HCT116 (cell line): ENCODE data around the gene AMZ1. TPM values are rescaled to one million over a fixed set of nuclear protein-coding genes. Genes with fewer than 3 reads are reported as not detected.

Experiments
- ATAC-seq: fragments of 200-7000 bp; cut with Tn5 transposase; 2 replicates; pipeline ENCODE4 v1.9.1; 2020; ENCODE audit warnings: mild to moderate bottlenecking, moderate library complexity
- BruUV-seq: library from RNA; stranded (reverse); fragments of 400-500 nt; replicated peaks from 2 replicates; lab custom pipeline; 2021; lab: Mats Ljungman, UMichigan
- CTCF ChIA-PET: fragments of 300-600 bp; sonication (Branson Sonifier 250); formaldehyde crosslinking; loops from one replicate; lab custom pipeline; 2021; ENCODE audit warnings: antibody characterized with exemption; lab: Charles Lee
- POLR2A ChIA-PET: fragments of 300-600, 350-600 bp; sonication (Branson Sonifier 250); formaldehyde crosslinking; loops from one replicate; lab custom pipeline; 2021; ENCODE audit warnings: antibody characterized with exemption; lab: Charles Lee
- RAD21 ChIA-PET, 2 experiments: fragments of 300-600 bp; sonication (Branson Sonifier 250); formaldehyde crosslinking; loops; one replicate each; lab custom pipeline; 2023; ENCODE audit warnings: low total read pairs in 2 of 2; ENCODE audit not compliant: uncharacterized antibody in 2 of 2, unreplicated experiment in 2 of 2, low non-redundant PET in 1 of 2; lab: Charles Lee
- DNase-seq: peaks from one replicate; pipeline ENCODE4 v3.0.0-alpha.2; 2010; ENCODE audit warnings: low read depth, low spot score
- H2AFZ ChIP-seq: fragments of 200-600 bp; shearing (Covaris generic), sonication (generic); 2 replicates; pipeline ENCODE4 v1.6.1; 2017; ENCODE audit warnings: low read depth, mixed run types, mixed read lengths, antibody characterized with exemption, low read length; ENCODE audit not compliant: poor library complexity, severe bottlenecking
- H3K27ac ChIP-seq: 2 replicates; pipeline ENCODE4 v1.5.1; 2012; ENCODE audit warnings: low read depth, low read length
- H3K27me3 ChIP-seq: fragments of 200-600 bp; sonication (generic); 2 replicates; pipeline ENCODE4 v1.6.1; 2016; ENCODE audit warnings: mixed run types, low read length, mixed read lengths; ENCODE audit not compliant: insufficient read depth
- H3K36me3 ChIP-seq, 2 experiments: fragments of 200-500 bp in 1 of 2; fragments of 200-600 bp in 1 of 2; sonication (Bioruptor generic) in 1 of 2; sonication (generic) in 1 of 2; 2 replicates each; pipeline versions ENCODE4 v1.5.1 to v1.6.1; 2014 to 2016; ENCODE audit warnings: low read length in 2 of 2, inconsistent platforms in 1 of 2, mixed read lengths in 1 of 2, mixed run types in 1 of 2; ENCODE audit not compliant: insufficient read depth in 2 of 2, control insufficient read depth in 1 of 2
- H3K4me1 ChIP-seq, 2 experiments: fragments of 200-600 bp in 1 of 2; sonication (generic) in 1 of 2; 2 replicates each; pipeline versions ENCODE4 v1.5.1 to v1.6.1; 2012 to 2017; ENCODE audit warnings: low read length in 2 of 2, inconsistent platforms in 1 of 2, mild to moderate bottlenecking in 1 of 2, mixed read lengths in 1 of 2, mixed run types in 1 of 2, moderate library complexity in 1 of 2; ENCODE audit not compliant: insufficient read depth in 2 of 2, control insufficient read depth in 1 of 2
- H3K4me2 ChIP-seq: fragments of 200-600 bp; sonication (generic); 2 replicates; pipeline ENCODE4 v1.6.1; 2017; ENCODE audit warnings: mixed run types, low read length, mixed read lengths
- H3K4me3 ChIP-seq, 2 experiments: fragments of 200-600 bp in 1 of 2; sonication (generic) in 1 of 2; replicated peaks in 1 of 2; 2 replicates each; pipeline ENCODE4 v1.5.1; 2011 to 2016; ENCODE audit warnings: low read length in 2 of 2, control low read depth in 1 of 2, low read depth in 1 of 2, mild to moderate bottlenecking in 1 of 2, mixed read lengths in 1 of 2, mixed run types in 1 of 2
- H3K79me2 ChIP-seq: fragments of 200-600 bp; sonication (generic); 2 replicates; pipeline ENCODE4 v1.6.1; 2017; ENCODE audit warnings: mild to moderate bottlenecking, mixed run types, low read length, moderate library complexity, mixed read lengths; ENCODE audit not compliant: insufficient read depth
- H3K9ac ChIP-seq: fragments of 200-600 bp; sonication (generic); 2 replicates; pipeline ENCODE4 v1.6.1; 2016; ENCODE audit warnings: low read length, mixed read lengths
- H3K9me2 ChIP-seq: fragments of 200-600 bp; sonication (generic), shearing (Covaris generic); 2 replicates; pipeline ENCODE4 v1.6.1; 2017; ENCODE audit warnings: mixed run types, mild to moderate bottlenecking, moderate library complexity; ENCODE audit not compliant: insufficient read depth
- H3K9me3 ChIP-seq, 2 experiments: fragments of 200-500 bp in 1 of 2; fragments of 200-600 bp in 1 of 2; sonication (Bioruptor generic) in 1 of 2; sonication (generic) in 1 of 2; 2 replicates each; pipeline ENCODE4 v1.6.1; 2014 to 2017; ENCODE audit warnings: low read length in 2 of 2, mixed read lengths in 2 of 2, inconsistent platforms in 1 of 2, low read depth in 1 of 2, mild to moderate bottlenecking in 1 of 2, mixed run types in 1 of 2, moderate library complexity in 1 of 2; ENCODE audit not compliant: control insufficient read depth in 1 of 2, insufficient read depth in 1 of 2
- H4K20me1 ChIP-seq: fragments of 200-600 bp; sonication (generic), shearing (Covaris generic); 2 replicates; pipeline ENCODE4 v1.6.1; 2017; ENCODE audit warnings: mixed run types, mild to moderate bottlenecking, moderate library complexity; ENCODE audit not compliant: insufficient read depth
- ATF3 ChIP-seq: IDR thresholded peaks from 2 replicates; pipeline ENCODE4 v1.6.1; 2012
- CEBPB ChIP-seq: IDR thresholded peaks from 2 replicates; pipeline ENCODE4 v1.6.1; 2012; ENCODE audit warnings: low read depth
- EZH2 ChIP-seq: fragments of 200-600 bp; sonication (generic); IDR thresholded peaks from 2 replicates; pipeline ENCODE4 v1.6.1; 2017; ENCODE audit warnings: antibody characterized with exemption, mixed run types
- FOSL1 ChIP-seq: IDR thresholded peaks from 2 replicates; pipeline ENCODE4 v1.6.1; 2012; ENCODE audit warnings: low read depth
- JUND ChIP-seq: IDR thresholded peaks from 2 replicates; pipeline ENCODE4 v1.6.1; 2012
- POLR2AphosphoS5 ChIP-seq: IDR thresholded peaks from 2 replicates; pipeline ENCODE4 v1.6.1; 2011; ENCODE audit warnings: mild to moderate bottlenecking, low read depth, low read length, moderate library complexity
- RAD21 ChIP-seq: IDR thresholded peaks from 2 replicates; pipeline ENCODE4 v1.6.1; 2012; ENCODE audit warnings: low read depth, mild to moderate bottlenecking
- SP1 ChIP-seq: IDR thresholded peaks from 2 replicates; pipeline ENCODE4 v1.6.1; 2012; ENCODE audit warnings: low read depth
- SRF ChIP-seq: IDR thresholded peaks from 2 replicates; pipeline ENCODE4 v1.6.1; 2012; ENCODE audit warnings: low read depth
- TCF7L2 ChIP-seq: IDR thresholded peaks from 2 replicates; pipeline ENCODE4 v1.7.0; 2011; ENCODE audit warnings: borderline replicate concordance, inconsistent platforms; ENCODE audit not compliant: insufficient read depth, insufficient read length; ENCODE audit errors: extremely low read depth
- YY1 ChIP-seq: IDR thresholded peaks from 2 replicates; pipeline ENCODE4 v1.6.1; 2011; ENCODE audit warnings: low read length, low read depth, moderate library complexity, mild to moderate bottlenecking; ENCODE audit not compliant: insufficient replicate concordance; ENCODE audit errors: extremely low read depth
- ZFX ChIP-seq: fragments of 450-650 bp; IDR thresholded peaks from 2 replicates; pipeline ENCODE4 v1.6.1; 2017
- ZNF274 ChIP-seq: fragments of 200-500 bp; sonication (Bioruptor generic); IDR thresholded peaks from 2 replicates; pipeline ENCODE4 v1.6.1; 2014; ENCODE audit warnings: mild to moderate bottlenecking, low read depth, low read length, inconsistent platforms
- intact Hi-C: fragments of 100-400 bp; cut with micrococcal nuclease; formaldehyde crosslinking; loops from 2 replicates; pipeline ENCODE4 v1.10.0; 2022
- total RNA-seq: library from RNA; stranded (reverse); gene quantifications from one replicate; pipeline ENCODE4 v1.2.1, GENCODE V29; 2021; ENCODE audit not compliant: unreplicated experiment
- TF ChIP-seq, protein P1 (sequence below): IDR thresholded peaks from 2 replicates; pipeline ENCODE4 v1.6.1; 2012; ENCODE audit warnings: low read depth
- TF ChIP-seq, protein P2 (sequence below), 3 experiments: fragments of 200-600 bp in 1 of 3; sonication (generic) in 1 of 3; IDR thresholded peaks in 2 of 3; conservative IDR thresholded peaks in 1 of 3; 2 replicates each; pipeline ENCODE4 v1.5.1; 2012 to 2017; ENCODE audit warnings: low read depth in 2 of 3, low read length in 2 of 3, antibody characterized with exemption in 1 of 3, borderline replicate concordance in 1 of 3, control low read depth in 1 of 3, mild to moderate bottlenecking in 1 of 3, mixed read lengths in 1 of 3, mixed run types in 1 of 3, moderate library complexity in 1 of 3; ENCODE audit not compliant: insufficient read depth in 1 of 3

AMZ1 gene
- total RNA-seq, 1 experiment from 2014 or later = not detected

- TF ChIP-seq ZNF274 (no peak), SRF (no peak), TCF7L2 (no peak), EZH2 (no peak), RAD21 (no peak)
- TF ChIP-seq, protein P1, sequence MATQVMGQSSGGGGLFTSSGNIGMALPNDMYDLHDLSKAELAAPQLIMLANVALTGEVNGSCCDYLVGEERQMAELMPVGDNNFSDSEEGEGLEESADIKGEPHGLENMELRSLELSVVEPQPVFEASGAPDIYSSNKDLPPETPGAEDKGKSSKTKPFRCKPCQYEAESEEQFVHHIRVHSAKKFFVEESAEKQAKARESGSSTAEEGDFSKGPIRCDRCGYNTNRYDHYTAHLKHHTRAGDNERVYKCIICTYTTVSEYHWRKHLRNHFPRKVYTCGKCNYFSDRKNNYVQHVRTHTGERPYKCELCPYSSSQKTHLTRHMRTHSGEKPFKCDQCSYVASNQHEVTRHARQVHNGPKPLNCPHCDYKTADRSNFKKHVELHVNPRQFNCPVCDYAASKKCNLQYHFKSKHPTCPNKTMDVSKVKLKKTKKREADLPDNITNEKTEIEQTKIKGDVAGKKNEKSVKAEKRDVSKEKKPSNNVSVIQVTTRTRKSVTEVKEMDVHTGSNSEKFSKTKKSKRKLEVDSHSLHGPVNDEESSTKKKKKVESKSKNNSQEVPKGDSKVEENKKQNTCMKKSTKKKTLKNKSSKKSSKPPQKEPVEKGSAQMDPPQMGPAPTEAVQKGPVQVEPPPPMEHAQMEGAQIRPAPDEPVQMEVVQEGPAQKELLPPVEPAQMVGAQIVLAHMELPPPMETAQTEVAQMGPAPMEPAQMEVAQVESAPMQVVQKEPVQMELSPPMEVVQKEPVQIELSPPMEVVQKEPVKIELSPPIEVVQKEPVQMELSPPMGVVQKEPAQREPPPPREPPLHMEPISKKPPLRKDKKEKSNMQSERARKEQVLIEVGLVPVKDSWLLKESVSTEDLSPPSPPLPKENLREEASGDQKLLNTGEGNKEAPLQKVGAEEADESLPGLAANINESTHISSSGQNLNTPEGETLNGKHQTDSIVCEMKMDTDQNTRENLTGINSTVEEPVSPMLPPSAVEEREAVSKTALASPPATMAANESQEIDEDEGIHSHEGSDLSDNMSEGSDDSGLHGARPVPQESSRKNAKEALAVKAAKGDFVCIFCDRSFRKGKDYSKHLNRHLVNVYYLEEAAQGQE = no peak
These were observed 62.0 kb downstream of the AMZ1 start (continued) for GRCh38 chr7:2750004-2750407.

GRCh38 chr7:2751086-2751485, 63.1 kb downstream of the AMZ1 start:
- Histone ChIP-seq H3K9me2 (no peaks in the 10 kb centered on the region), H3K4me3 (no peak overlapping the region), H3K9me3 (no peaks in the 10 kb centered on the region), H4K20me1 (no peaks in the 10 kb centered on the region)
- ChIA-PET CTCF (interaction anchor here (0.9 kb wide), 1 partner anchor 41 kb away, joined by 4 read pairs; no protein-coding TSS in a partner anchor), POLR2A (no interaction called here)
- no TSS peak for BruUV-seq
- no peak for TF ChIP-seq SP1
- no peak for TF ChIP-seq ZNF274
- TF ChIP-seq ATF3 = no peak
- no peak for TF ChIP-seq RAD21
- TF ChIP-seq, protein P2, sequence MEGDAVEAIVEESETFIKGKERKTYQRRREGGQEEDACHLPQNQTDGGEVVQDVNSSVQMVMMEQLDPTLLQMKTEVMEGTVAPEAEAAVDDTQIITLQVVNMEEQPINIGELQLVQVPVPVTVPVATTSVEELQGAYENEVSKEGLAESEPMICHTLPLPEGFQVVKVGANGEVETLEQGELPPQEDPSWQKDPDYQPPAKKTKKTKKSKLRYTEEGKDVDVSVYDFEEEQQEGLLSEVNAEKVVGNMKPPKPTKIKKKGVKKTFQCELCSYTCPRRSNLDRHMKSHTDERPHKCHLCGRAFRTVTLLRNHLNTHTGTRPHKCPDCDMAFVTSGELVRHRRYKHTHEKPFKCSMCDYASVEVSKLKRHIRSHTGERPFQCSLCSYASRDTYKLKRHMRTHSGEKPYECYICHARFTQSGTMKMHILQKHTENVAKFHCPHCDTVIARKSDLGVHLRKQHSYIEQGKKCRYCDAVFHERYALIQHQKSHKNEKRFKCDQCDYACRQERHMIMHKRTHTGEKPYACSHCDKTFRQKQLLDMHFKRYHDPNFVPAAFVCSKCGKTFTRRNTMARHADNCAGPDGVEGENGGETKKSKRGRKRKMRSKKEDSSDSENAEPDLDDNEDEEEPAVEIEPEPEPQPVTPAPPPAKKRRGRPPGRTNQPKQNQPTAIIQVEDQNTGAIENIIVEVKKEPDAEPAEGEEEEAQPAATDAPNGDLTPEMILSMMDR (IDR thresholded peaks at IDR 0.05 in 2 of 3, conservative IDR thresholded peaks at IDR 0.05 in 1 of 3; ENCODE audit: borderline replicate concordance in 1 of 3, insufficient read depth in 1 of 3, low read depth in 2 of 3, low read length in 2 of 3) = no peak
- TF ChIP-seq CEBPB = no peak
- no peak for TF ChIP-seq JUND
- no peak for TF ChIP-seq FOSL1
- no peak for TF ChIP-seq YY1
- TF ChIP-seq SRF = no peak
- no peak for TF ChIP-seq POLR2AphosphoS5
- TF ChIP-seq ZFX = no peak
- TF ChIP-seq TCF7L2 = no peak
- TF ChIP-seq, all 23 proteins: peak for 0
- Histone ChIP-seq H3K9ac (no peak overlapping the region), H3K27me3 (no peaks in the 10 kb centered on the region), H3K79me2 (peaks cover 8% of the 10 kb centered on the region; the same call in 1 of the 2 replicates), H3K4me2 (no peak overlapping the region), H3K36me3 (no peaks in the 10 kb centered on the region), H3K27ac (no peak overlapping the region), H3K4me1 (no peaks in the 10 kb centered on the region), H2AFZ (no peak overlapping the region)
- no peak for ATAC-seq
- intact Hi-C loops = no loop called here
- RAD21 ChIA-PET = no interaction called here
- DNase-seq = no peak
